NOMO-1 (cell line): Measurements from ENCODE around the gene KIF4A.

ENCODE experiments used
- DNase-seq, 2 experiments: peaks; one replicate each; lab custom pipeline; 2025; ENCODE audit not compliant: unreplicated experiment in 2 of 2; lab: John Stamatoyannopoulos, UW

Gene KIF4A

GRCh38 chrX:70437921-70438665 lies 148.2 kb downstream of the KIF4A start:
- DNase-seq, result no peak

GRCh38 chrX:70439016-70439415 lies 149.1 kb downstream of the KIF4A start:
- DNase-seq, result peak in 1 of 2 experiments; percentile 25

- DNase-seq, result no peak
Observed at GRCh38 chrX:70442224-70442623, 152.3 kb downstream of the KIF4A start.

GRCh38 chrX:70444326-70444945 lies 154.5 kb downstream of the KIF4A start, which contains the start of gene DLG3:
Gene DLG3, plus strand, starts transcription at chrX:70444835. Its CDS starts 367 bp downstream, at chrX:70445202.
- DNase-seq, result no peak

- no peak for DNase-seq
Observed at GRCh38 chrX:70444946-70445656, 155.2 kb downstream of the KIF4A start.

GRCh38 chrX:70445951-70446350 lies 156.0 kb downstream of the KIF4A start:
- DNase-seq, result no peak

- DNase-seq, result no peak
Observed at GRCh38 chrX:70446380-70447350, 156.8 kb downstream of the KIF4A start.

GRCh38 chrX:70449457-70449966 lies 159.6 kb downstream of the KIF4A start:
- DNase-seq, result no peak

- DNase-seq, result peak in 1 of 2 experiments; percentile 12
Observed at GRCh38 chrX:70452143-70452733, 162.3 kb downstream of the KIF4A start.

GRCh38 chrX:70453024-70453618 lies 163.2 kb downstream of the KIF4A start:
- no peak for DNase-seq

GRCh38 chrX:70454441-70455365 lies 164.8 kb downstream of the KIF4A start:
- peak; percentile 27 to 38 for DNase-seq

GRCh38 chrX:70455366-70456202 lies 165.7 kb downstream of the KIF4A start:
- DNase-seq, result no peak

- DNase-seq, result no peak
Observed at GRCh38 chrX:70456256-70456655, 166.4 kb downstream of the KIF4A start.

- DNase-seq, result no peak
Observed at GRCh38 chrX:70461026-70461425, 171.1 kb downstream of the KIF4A start.

GRCh38 chrX:70464051-70464450 lies 174.1 kb downstream of the KIF4A start:
- DNase-seq, result no peak

- DNase-seq, result no peak
Observed at GRCh38 chrX:70466968-70467367, 177.1 kb downstream of the KIF4A start.

- DNase-seq, result no peak
Observed at GRCh38 chrX:70468709-70469108, 178.8 kb downstream of the KIF4A start.
